ENCODE measurements around the gene CDH4.

CDH4 gene

GRCh38 chr20:61561111-61561830, 309.2 kb downstream of the CDH4 start:
- no peak for DNase-seq (ENCODE audit: low read depth)

DNA sequence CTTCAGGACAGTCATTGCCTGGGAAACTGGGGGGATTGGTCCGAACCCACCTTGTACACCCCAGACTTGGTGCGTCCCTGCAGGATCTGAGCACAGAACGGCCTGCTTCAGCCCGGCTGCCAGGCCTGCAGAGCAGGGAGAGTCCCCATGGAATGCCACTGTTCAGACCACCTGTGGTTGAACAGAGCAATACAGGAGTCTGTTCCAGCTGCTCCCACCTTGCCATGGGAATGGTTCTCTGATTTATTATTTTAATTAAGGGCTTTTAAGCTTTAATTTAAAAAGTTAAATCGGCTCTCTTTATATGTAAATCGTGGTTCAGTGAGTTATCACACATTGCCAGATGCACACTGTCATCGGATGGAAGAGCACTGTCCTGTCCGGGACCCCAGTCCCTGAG, 310.4 kb downstream of the CDH4 start:
- DNase-seq (ENCODE audit: low read depth), result no peak

DNA sequence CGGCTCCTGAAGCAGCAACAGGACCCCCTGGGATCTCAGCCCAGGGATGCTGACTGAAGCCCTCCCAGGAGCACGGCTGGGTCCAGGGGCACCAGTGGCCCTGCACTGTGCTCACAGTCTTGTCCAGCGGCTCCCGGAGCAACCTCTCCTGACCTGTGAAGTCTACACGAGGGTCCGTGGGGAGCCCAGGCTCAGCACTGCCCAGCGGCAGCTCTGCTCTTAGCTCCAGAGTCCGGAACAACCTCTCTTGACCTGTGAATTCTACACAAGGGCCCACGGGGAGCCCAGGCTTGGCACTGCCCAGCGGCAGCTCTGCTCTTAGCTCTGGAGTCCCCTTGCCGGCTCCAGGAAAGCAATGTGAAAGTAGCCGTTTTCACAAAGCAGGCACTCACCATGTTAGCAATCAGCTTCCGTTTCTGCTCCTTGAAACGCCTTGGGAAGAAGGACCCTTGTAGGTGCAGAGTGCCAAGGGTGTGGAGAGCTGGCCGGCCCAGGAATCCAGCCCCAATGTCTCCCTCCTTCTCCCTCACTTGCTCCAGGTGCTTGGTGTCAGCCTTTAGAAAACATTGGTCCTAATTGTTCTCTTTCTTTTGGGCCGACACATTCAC, 310.9 kb downstream of the CDH4 start:
- no peak for DNase-seq (ENCODE audit: low read depth)

- no peak for DNase-seq (ENCODE audit: low read depth)
Measured at GRCh38 chr20:61564628-61565027, 312.6 kb downstream of the CDH4 start.

DNA sequence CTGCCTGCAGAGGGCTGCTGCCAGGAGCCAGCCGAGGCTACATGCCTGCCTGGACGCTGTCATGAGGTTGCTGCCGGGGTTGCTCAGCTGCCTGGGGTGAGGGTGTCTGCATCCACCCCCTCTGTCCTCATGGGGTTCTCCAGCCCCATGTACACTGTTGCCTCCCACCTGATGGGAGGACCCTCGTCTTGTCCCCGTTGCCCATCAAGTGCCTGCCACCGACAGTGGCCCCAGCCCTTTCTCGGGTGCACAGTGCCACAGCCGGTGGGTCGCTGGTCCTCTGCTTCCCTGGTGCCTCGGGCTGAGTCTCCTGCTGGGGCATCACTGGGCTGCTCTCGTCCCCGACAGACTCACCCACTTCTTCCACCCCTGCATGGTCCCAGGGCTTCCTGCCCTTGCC, 313.7 kb downstream of the CDH4 start:
- DNase-seq (ENCODE audit: low read depth), result no peak

DNA sequence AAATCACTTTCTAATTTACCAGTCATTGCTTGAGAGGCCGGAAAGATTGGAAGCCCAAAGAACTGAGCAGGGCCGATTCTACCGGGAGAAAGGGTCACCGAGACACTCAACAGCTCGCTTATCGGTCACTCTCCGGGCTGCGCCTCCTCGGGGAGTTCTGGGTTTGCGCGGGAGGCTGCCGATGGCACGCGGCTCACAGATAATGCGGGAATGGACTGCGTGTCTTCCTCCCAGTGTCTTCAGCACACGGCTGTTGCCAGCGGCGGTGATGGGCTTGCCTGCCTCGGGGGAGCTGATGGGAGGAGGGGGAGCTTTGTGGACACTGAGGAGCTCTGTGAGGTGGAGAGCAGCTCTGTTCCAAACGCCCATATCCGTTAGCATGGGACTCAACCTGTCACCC, 314.6 kb downstream of the CDH4 start:
- DNase-seq (ENCODE audit: low read depth), result no peak

DNA sequence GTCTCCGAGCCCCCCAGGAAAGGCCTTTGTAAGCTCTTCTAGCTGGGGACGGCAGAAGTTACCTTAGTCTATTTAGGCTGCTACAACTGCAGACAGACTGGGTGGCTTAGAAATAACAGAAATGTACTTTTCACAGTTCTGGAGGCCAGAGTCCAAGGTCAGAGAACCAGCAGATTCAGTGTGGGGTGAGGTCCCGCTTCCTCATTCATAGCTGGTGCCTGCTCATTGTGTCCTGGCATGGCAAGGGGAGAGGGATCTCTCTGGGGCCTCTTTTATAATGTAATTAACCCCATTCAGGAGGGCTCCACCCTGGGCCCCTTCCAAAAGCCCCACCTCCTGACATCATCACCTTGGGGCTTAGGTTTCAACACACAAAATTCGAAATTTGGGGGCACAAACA, 315.1 kb downstream of the CDH4 start:
- no peak for DNase-seq (ENCODE audit: low read depth)

DNA sequence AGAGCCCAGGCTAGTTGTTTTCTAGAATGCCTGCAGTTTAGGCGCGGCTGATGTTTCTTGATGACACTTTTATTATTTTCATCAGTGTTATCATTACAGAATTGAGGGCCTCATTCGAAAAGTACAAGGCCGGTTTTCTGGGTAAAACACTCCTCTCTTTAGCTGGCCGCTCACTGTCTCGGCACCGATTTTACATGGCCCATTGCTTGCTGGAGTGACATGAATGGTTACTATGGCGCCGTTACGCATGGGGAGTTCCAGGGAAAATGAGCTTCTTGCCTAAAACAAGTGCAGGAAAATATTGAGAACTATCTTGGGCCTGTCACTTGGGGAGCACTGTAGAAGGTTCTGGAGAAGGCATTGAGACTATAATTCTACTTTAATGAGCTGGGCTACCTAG, 317.8 kb downstream of the CDH4 start:
- DNase-seq (ENCODE audit: low read depth), result no peak

- no peak for DNase-seq (ENCODE audit: low read depth)
Measured at GRCh38 chr20:61570646-61571195, 318.7 kb downstream of the CDH4 start.

- no peak for DNase-seq (ENCODE audit: low read depth)
Measured at GRCh38 chr20:61571221-61571620, 319.2 kb downstream of the CDH4 start.

DNA sequence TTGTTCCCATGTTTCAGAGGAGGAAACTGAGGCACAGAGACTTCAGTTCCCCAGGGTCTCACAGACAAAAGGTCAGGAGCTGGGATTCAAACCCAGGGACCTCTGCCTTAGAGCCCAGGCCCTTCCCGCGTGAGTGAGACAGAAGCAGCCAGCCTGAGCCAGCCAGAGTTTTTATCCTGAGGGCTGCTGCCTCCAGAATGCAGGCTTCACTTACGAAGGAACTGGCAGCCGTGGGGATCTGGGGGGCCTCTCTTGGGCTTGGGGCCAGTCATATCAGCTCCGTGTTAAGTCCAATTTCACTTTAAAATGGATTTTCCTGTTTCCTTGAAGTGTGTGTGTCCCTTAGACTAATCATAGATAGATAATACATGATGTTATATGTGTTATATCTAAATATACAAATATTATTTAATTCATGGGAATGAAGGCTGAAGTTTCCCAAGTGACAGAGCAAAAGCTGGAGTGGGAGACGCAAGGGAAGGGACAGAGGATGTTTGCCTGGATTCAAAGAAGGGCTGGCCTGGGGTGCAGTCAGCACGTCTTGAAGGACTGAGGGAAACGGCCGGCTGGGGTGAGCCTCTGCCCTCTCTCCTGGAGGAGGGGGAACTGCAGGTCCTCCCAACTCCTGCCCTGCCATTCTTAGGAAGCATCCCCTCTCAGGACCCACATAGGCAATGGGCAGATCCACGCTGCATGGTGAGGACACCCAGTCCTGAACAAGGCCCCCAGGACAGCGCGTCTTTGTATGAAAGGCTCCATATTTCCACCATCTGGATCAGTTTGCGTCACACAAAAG, 320.1 kb downstream of the CDH4 start:
- DNase-seq (ENCODE audit: low read depth), result no peak

GRCh38 chr20:61572789-61573188, 320.7 kb downstream of the CDH4 start:
- no peak for DNase-seq (ENCODE audit: low read depth)

GRCh38 chr20:61573415-61574305, 321.6 kb downstream of the CDH4 start:
- DNase-seq (ENCODE audit: low read depth), result no peak

DNA sequence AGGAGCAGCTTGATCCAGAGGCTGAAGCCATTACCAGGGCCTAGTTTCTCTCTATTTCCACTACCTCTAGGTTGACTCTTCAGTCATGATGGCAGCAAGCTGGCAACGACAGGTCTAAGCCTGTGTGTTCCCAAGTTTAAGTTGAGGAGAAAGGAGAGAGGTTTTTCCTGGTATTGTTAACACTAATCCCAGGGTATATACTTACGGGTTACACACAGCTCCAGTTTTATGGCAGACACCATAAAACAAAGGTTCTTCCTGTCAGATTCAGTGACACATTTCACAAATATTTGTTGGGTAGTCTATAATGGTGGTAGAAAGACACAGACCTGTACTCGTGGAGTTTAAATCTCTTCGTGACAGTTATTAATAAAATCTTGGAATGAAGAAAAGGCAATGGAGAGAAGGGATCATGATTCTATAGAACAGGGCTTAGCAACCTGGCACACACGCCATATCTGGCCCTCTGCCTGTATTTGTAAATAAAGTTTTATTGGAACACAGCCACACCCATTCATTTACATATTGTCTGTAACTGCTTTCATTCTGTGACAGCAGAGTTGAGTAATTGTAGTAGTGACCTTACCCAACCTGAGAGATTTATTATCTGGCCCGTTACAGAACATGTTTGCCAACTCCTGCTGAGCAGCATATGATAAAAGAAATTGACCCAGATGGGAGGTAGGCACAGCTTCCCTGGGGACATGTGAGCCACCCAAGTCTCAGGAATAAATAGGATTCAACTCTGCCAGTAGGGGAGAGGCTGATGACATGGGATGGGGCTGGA, 323.3 kb downstream of the CDH4 start:
- DNase-seq (ENCODE audit: low read depth), result peak; percentile 36

- DNase-seq (ENCODE audit: low read depth), result no peak
Measured at GRCh38 chr20:61576372-61576771, 324.3 kb downstream of the CDH4 start.

GRCh38 chr20:61577065-61577464, 325.0 kb downstream of the CDH4 start:
- DNase-seq (ENCODE audit: low read depth), result no peak

GRCh38 chr20:61579908-61580307, 327.8 kb downstream of the CDH4 start:
- no peak for DNase-seq (ENCODE audit: low read depth)

GRCh38 chr20:61580958-61581824, 329.1 kb downstream of the CDH4 start:
- no peak for DNase-seq (ENCODE audit: low read depth)

GRCh38 chr20:61581825-61582188, 329.7 kb downstream of the CDH4 start:
- DNase-seq (ENCODE audit: low read depth), result no peak
